GM18499 (cell line): Measurements from ENCODE around the gene ITGA5.
A peak's percentile ranks its signal among the peaks of the same experiment; 100 is the strongest.

Experiments
- ATAC-seq: cut with Tn5 transposase; IDR thresholded peaks from one replicate; pipeline ENCODE4 v1.9.1; 2021; ENCODE audit warnings: moderate number of reproducible peaks; ENCODE audit not compliant: insufficient read depth, unreplicated experiment

The ITGA5 gene

GRCh38 chr12:54375259-54375579, 43.8 kb downstream of the ITGA5 start:
- no peak for ATAC-seq

- no peak for ATAC-seq
Measured at GRCh38 chr12:54374562-54375258, 44.4 kb downstream of the ITGA5 start.

GRCh38 chr12:54373649-54374561, 45.2 kb downstream of the ITGA5 start:
- no peak for ATAC-seq

DNA sequence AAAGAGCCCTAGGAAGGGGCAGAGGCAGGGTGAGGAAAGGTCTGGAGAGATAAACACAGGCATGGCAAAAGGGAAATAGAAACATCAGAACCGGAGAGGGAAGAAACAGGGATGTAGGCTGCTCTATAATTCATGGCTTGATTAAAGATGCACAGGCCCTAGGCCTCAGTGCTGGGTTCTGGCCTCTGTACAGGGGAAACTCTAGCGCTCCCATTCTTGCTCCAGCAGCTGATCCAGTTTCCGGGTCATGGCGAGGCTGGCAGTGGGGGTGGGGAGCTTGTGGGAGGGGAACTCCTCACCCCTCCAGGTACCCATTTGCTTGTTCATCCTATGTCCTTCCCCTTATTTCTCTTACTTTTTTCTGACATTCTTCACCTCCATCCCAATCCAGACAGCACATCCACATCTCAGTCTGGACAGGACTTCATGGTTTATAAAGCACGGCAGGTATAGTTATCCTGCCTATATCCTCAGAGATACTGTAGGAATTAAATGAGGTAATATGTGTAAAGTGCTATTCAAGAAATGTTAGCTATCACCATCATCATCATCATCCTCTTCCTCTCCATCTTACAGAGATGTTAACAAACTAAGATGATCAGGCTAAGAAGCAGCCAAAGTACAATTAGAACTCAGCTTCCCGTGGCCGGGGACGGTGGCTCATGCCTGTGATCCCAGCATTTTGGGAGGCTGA, 46.8 kb downstream of the ITGA5 start:
- ATAC-seq = no peak

DNA sequence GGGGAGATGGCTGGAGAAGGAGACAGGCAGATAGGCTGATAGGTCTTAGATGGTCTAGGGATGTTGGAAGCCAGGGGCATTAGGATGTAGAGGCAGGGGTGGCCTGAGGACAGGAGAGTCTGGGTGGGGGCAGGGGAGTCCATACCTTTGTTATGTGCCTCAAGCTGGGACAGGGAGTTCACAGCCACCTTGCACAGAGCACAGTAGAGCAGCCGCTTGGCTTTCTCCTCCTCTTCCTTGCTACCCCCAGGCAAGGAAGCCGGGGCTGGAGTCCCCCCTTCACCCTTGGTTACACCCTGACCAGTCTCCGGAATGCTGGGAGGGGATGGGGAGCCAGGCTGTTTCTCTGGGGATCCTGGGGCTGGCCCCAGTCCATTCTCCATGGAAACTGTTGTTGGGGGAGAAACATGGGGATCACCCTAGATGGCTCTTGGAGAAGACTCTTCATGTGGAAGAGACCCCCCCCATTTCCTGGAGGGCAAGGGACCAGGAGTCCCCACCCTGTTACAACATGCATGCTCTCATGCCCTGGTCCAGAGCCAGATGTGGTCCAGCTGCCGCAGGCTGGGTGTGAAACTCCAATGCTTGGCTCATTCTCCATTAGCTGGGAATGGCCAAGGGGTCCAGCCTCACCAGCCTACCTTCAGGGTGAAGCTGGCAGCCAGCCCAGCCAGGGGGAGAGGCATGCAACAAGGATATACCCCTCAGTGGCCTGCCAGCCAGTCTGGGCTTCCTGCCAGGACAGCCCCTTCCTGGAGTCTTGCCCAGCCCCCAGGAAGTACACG, 47.5 kb downstream of the ITGA5 start:
- no peak for ATAC-seq

GRCh38 chr12:54370171-54370730, 48.8 kb downstream of the ITGA5 start:
- ATAC-seq = no peak

- ATAC-seq = no peak
Measured at GRCh38 chr12:54369597-54370131, 49.4 kb downstream of the ITGA5 start.

GRCh38 chr12:54368709-54369596, 50.1 kb downstream of the ITGA5 start:
- ATAC-seq = peak; percentile 44

DNA sequence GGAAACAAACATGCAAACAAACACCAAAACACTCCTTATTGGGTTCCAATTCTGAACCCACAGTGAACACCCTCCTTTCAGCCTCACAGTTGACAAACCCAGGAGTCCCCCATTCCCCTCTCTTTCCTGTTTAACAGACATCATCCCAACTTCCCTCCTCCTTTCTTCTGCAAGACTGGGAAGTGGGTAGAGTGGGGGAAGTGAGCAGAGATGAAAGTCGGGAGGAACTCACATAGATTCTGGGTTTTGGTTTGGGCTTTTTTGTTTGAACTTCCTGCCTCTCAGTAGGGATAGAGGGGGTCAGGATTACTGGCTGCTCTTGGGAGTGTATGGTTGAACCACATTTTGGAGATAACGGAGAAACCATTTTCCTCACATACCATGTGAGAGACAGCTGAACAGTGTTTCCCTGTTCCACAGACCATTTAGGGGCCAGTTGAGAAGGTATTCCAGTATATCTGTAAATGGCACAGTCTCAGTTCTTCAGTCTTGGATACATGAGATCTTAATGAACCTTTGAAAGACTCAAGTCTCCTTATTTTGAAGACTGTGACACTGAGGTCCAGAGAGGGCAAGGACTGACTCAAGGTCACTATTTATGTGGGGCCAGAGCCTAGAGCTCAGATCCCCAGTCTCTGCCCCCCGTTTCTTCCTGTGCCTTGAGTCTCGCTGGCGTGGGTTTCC, 50.9 kb downstream of the ITGA5 start:
- ATAC-seq = peak; percentile 12

DNA sequence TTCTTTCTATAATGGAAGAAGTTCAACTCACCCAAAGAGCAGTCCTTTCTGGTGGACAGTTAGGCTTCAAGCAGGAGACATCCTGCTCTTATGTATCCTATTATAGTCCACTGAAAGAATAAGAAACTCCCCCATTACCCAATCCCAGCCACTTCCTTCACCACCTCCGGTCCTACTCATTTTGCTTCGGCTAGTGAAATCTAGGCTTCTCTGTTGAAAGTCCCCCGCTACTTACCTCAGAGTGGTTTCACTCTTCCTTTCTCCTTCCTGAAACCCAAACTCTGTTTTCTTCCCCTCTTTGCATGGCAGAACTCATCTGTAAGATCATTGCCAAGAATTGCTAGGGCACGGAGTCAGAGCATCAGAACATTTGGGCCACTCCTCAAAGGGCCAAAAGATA, 54.7 kb downstream of the ITGA5 start, which contains the start of gene GPR84:
Gene GPR84, minus strand, starts transcription at position 74 of the 400 bp plus-strand sequence. CDS start 635 bp downstream, outside the sequence.
- no peak for ATAC-seq

GRCh38 chr12:54363618-54364017, 55.4 kb downstream of the ITGA5 start:
- ATAC-seq = no peak

DNA sequence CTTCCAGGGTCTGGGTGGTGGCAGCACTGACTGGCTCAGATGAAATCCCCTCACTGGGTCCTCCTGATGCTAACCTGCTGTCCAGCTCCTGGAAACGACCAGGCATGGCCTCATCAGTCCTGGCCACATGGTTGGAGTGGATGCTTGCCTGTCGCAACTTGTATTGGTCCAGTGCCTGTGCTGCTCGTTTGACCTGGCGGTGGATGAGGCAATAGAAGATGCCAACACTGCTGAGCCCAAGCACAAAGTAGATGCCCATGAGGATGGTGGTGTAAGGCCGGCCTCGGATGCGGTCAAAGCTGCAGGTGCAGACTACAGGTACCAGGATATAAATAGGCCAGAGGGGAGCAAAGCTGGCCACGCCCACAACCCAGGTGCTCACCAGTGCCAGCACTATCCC, 56.0 kb downstream of the ITGA5 start:
- no peak for ATAC-seq

DNA sequence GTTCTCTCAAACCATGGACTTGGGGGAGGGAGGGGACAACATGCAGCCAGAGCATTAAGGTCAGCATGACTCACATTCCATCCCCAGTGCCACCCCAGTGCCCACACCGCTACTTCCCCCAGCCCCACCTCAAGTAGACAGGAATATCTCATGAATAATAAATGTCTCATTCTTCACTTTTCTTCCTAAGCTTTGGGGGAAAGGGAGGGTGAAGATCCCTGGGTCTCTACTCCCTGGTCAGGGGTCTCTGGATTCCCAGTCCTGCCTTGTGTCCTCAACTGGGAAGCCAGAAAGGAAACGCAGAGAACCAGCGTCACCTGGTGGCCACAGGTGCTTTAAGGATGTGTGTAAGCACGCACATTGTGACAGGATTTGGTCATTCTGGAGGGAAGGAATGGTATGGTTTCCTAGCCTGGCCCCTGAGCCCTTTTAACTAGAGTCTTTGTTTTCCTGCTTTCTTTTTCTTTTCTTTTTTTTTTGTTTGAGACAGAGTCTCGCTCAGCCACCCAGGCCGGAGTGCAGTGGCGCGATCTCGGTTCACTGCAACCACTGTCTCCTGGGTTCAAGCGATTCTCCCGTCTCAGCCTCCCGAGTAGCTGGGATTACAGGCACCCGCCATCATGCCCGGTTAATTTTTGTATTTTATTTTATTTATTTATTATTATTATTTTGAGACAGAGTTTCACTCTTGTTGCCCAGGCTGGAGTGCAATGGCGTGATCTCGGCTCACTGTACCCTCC, 58.2 kb downstream of the ITGA5 start:
- no peak for ATAC-seq

DNA sequence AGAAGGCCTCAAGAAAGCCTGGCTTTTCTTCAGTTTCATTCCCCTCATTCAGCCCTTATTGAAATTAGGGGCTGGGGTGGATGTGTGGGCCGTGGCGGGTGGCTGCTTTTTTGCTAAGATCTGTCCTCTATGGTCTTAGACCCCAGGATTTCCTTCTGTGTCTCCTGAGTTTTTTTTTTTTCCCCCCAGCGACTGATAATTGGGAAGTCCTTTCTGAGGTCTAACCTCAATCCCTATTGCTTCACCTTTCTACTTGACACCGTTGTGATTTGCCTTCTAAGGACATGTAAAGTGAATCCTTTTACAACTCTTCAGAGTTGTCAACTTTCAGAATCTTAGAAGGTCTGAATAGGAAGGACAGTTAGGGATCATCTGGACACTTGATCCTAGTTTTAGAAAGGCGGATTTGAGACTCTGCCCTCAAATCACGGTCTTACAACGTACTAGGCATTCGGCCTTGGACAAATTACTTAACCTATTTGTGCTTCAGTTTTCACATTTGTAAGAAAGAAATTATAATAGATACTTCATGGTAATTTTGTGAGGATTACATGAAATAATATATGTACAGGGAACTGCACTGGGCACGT, 59.2 kb downstream of the ITGA5 start:
- ATAC-seq = no peak

GRCh38 chr12:54358945-54359761, 59.9 kb downstream of the ITGA5 start:
- ATAC-seq = peak; percentile 91
